SJSA1 (cell line): ENCODE results near the gene MIA2. TPM values are rescaled to one million over a fixed set of nuclear protein-coding genes. Genes with fewer than 3 reads are reported as not detected.

Source experiments
- DNase-seq, 2 experiments: peaks; one replicate each; pipeline ENCODE4 v3.0.0-alpha.2; 2015 to 2020; ENCODE audit warnings: low spot score in 2 of 2, low read depth in 1 of 2
- H3K27ac ChIP-seq: fragments of 250-450 bp; sonication (Bioruptor Pico); 2 replicates; pipeline ENCODE4 v1.5.1; 2020; ENCODE audit warnings: mild to moderate bottlenecking, moderate library complexity
- H3K27me3 ChIP-seq: fragments of 250-450 bp; sonication (Bioruptor Pico); replicated peaks from 2 replicates; pipeline ENCODE4 v1.5.1; 2020; ENCODE audit warnings: mild to moderate bottlenecking, moderate library complexity
- H3K36me3 ChIP-seq: fragments of 250-450 bp; sonication (Bioruptor Pico); 2 replicates; pipeline ENCODE4 v1.5.1; 2020; ENCODE audit warnings: mild to moderate bottlenecking
- H3K4me1 ChIP-seq: fragments of 250-450 bp; sonication (Bioruptor Pico); replicated peaks from 2 replicates; pipeline ENCODE4 v1.6.1; 2021; ENCODE audit warnings: mild to moderate bottlenecking
- H3K4me3 ChIP-seq: fragments of 250-450 bp; sonication (Bioruptor Pico); 2 replicates; pipeline ENCODE4 v1.5.1; 2020; ENCODE audit warnings: mild to moderate bottlenecking
- H3K9me3 ChIP-seq: fragments of 250-450 bp; sonication (Bioruptor Pico); replicated peaks from 2 replicates; pipeline ENCODE4 v1.5.1; 2020; ENCODE audit warnings: mild to moderate bottlenecking
- total RNA-seq: library from RNA; depleted of rRNA; stranded (reverse); fragments of >200 nt; shearing (Covaris generic); gene quantifications from 2 replicates; pipeline ENCODE4 v1.2.3, GENCODE V29; 2014

MIA2 gene
- total RNA-seq, 1 experiment from 2014 or later: 10.4 TPM

- Histone ChIP-seq H3K4me1 (no peaks in the 10 kb centered on the region), H3K27ac (no peak overlapping the region), H3K9me3 (no peaks in the 10 kb centered on the region), H3K4me3 (no peak overlapping the region), H3K27me3 (no peaks in the 10 kb centered on the region), H3K36me3 (no peaks in the 10 kb centered on the region)
- DNase-seq: no peak
Measured at GRCh38 chr14:39422243-39422642, 188.5 kb downstream of the MIA2 start.

- no peaks in the 10 kb centered on the region for H3K27me3 ChIP-seq
- no peaks in the 10 kb centered on the region for H3K36me3 ChIP-seq
- DNase-seq: no peak
- no peaks in the 10 kb centered on the region for H3K9me3 ChIP-seq
- no peaks in the 10 kb centered on the region for H3K4me1 ChIP-seq
- H3K27ac ChIP-seq: no peak overlapping the region
- H3K4me3 ChIP-seq: no peak overlapping the region
Measured at GRCh38 chr14:39423793-39424192, 190.1 kb downstream of the MIA2 start.

- no peak for DNase-seq
- Histone ChIP-seq H3K9me3 (no peaks in the 10 kb centered on the region), H3K4me3 (no peak overlapping the region), H3K36me3 (no peaks in the 10 kb centered on the region), H3K27ac (no peak overlapping the region), H3K27me3 (no peaks in the 10 kb centered on the region), H3K4me1 (peaks cover 7% of the 10 kb centered on the region)
Measured at GRCh38 chr14:39425947-39426346, 192.2 kb downstream of the MIA2 start.

GRCh38 chr14:39426605-39427004 is 192.9 kb downstream of the MIA2 start:
- 0 out of 2 replicates have a peak, but pooled peaks cover 3% of the 10 kb centered on the region for H3K9me3 ChIP-seq
- DNase-seq: no peak
- no peak overlapping the region for H3K27ac ChIP-seq
- H3K27me3 ChIP-seq: no peaks in the 10 kb centered on the region
- peaks cover 2% of the 10 kb centered on the region for H3K36me3 ChIP-seq
- H3K4me1 ChIP-seq: peaks cover 7% of the 10 kb centered on the region
- no peak overlapping the region for H3K4me3 ChIP-seq

GRCh38 chr14:39428118-39428517 is 194.4 kb downstream of the MIA2 start:
- H3K27me3 ChIP-seq: no peaks in the 10 kb centered on the region
- peaks cover 10% of the 10 kb centered on the region for H3K4me1 ChIP-seq
- H3K9me3 ChIP-seq: peaks cover 6% of the 10 kb centered on the region; the same call in 1 of the 2 replicates
- no peak overlapping the region for H3K27ac ChIP-seq
- peaks cover 8% of the 10 kb centered on the region for H3K36me3 ChIP-seq
- no peak for DNase-seq
- no peak overlapping the region for H3K4me3 ChIP-seq

- Histone ChIP-seq H3K27ac (peak overlapping the region; percentile 100; the same call in 1 of the 2 replicates), H3K9me3 (peaks cover 6% of the 10 kb centered on the region; the same call in 1 of the 2 replicates), H3K4me1 (peaks cover 14% of the 10 kb centered on the region), H3K27me3 (no peaks in the 10 kb centered on the region), H3K36me3 (peaks cover 8% of the 10 kb centered on the region), H3K4me3 (peak overlapping the region; percentile 96)
- peak in 1 of 2 experiments; percentile 12 for DNase-seq
Measured at GRCh38 chr14:39430762-39431415, 197.2 kb downstream of the MIA2 start.

GRCh38 chr14:39431416-39432178 is 197.9 kb downstream of the MIA2 start:
- peak overlapping the region; percentile 100 for H3K27ac ChIP-seq
- H3K4me1 ChIP-seq: peaks cover 14% of the 10 kb centered on the region
- peak overlapping the region; percentile 96 for H3K4me3 ChIP-seq
- peaks cover 6% of the 10 kb centered on the region; the same call in 1 of the 2 replicates for H3K9me3 ChIP-seq
- DNase-seq: peak; percentile 43
- peaks cover 8% of the 10 kb centered on the region for H3K36me3 ChIP-seq
- H3K27me3 ChIP-seq: no peaks in the 10 kb centered on the region

GRCh38 chr14:39432179-39432618 is 198.5 kb downstream of the MIA2 start, which contains the start of gene FBXO33:
Gene FBXO33 (minus strand): TSS chr14:39432433. CDS start chr14:39432162, 271 bp downstream.
- Histone ChIP-seq H3K36me3 (peaks cover 8% of the 10 kb centered on the region), H3K9me3 (peaks cover 6% of the 10 kb centered on the region; the same call in 1 of the 2 replicates), H3K27me3 (no peaks in the 10 kb centered on the region), H3K27ac (peak within 1 kb of the TSS; percentile 100), H3K4me3 (peak within 1 kb of the TSS; percentile 96), H3K4me1 (peaks cover 14% of the 10 kb centered on the region)
- DNase-seq: peak; percentile 94 to 98

- Histone ChIP-seq H3K27ac (peak overlapping the region; percentile 100), H3K4me3 (peak overlapping the region; percentile 96), H3K9me3 (peaks cover 6% of the 10 kb centered on the region; the same call in 1 of the 2 replicates), H3K4me1 (peaks cover 14% of the 10 kb centered on the region), H3K36me3 (peaks cover 8% of the 10 kb centered on the region), H3K27me3 (no peaks in the 10 kb centered on the region)
- DNase-seq: peak; percentile 74 to 91
Measured at GRCh38 chr14:39432619-39433451, 199.1 kb downstream of the MIA2 start.

GRCh38 chr14:39433452-39433813 is 199.7 kb downstream of the MIA2 start:
- peaks cover 6% of the 10 kb centered on the region; the same call in 1 of the 2 replicates for H3K9me3 ChIP-seq
- H3K36me3 ChIP-seq: peaks cover 8% of the 10 kb centered on the region
- no peaks in the 10 kb centered on the region for H3K27me3 ChIP-seq
- H3K4me3 ChIP-seq: peak overlapping the region; percentile 96
- peaks cover 14% of the 10 kb centered on the region for H3K4me1 ChIP-seq
- no peak for DNase-seq
- H3K27ac ChIP-seq: no peak overlapping the region

GRCh38 chr14:39434401-39434800 is 200.7 kb downstream of the MIA2 start:
- peaks cover 8% of the 10 kb centered on the region for H3K36me3 ChIP-seq
- H3K27me3 ChIP-seq: no peaks in the 10 kb centered on the region
- H3K4me3 ChIP-seq: no peak overlapping the region
- no peak overlapping the region for H3K27ac ChIP-seq
- DNase-seq: no peak
- H3K4me1 ChIP-seq: peaks cover 14% of the 10 kb centered on the region
- H3K9me3 ChIP-seq: peaks cover 6% of the 10 kb centered on the region; the same call in 1 of the 2 replicates

- Histone ChIP-seq H3K4me3 (no peak overlapping the region), H3K36me3 (peaks cover 8% of the 10 kb centered on the region), H3K27me3 (no peaks in the 10 kb centered on the region), H3K4me1 (peaks cover 14% of the 10 kb centered on the region), H3K27ac (no peak overlapping the region), H3K9me3 (peaks cover 6% of the 10 kb centered on the region; the same call in 1 of the 2 replicates)
- no peak for DNase-seq
Measured at GRCh38 chr14:39435241-39435640, 201.5 kb downstream of the MIA2 start.
